Frontal cortex (tissue), 4 donors: ENCODE data around the gene SPHKAP. TPM values are rescaled to one million over a fixed set of nuclear protein-coding genes. Genes with fewer than 3 reads are reported as not detected.
A peak's percentile ranks its signal among the peaks of the same experiment; 100 is the strongest.

Experiments
- DNase-seq, 2 donors: peaks; one replicate each; pipeline ENCODE4 v3.0.0; 2012; ENCODE audit warnings: low spot score in 2 of 2
- FAIRE-seq: peaks from 2 replicates; lab custom pipeline; 2012; peaks lifted over from hg19 to GRCh38; lab: Jason Lieb, UNC
- total RNA-seq: library from RNA; depleted of rRNA; stranded (reverse); fragments of >200 nt; gene quantifications from one replicate; pipeline ENCODE4 v1.2.3, GENCODE V29; 2014
- donor health status: control.
- donor health status: control.
- donor health status: control.

SPHKAP gene
- total RNA-seq, 1 donor from 2014 or later, result 45.7 TPM

DNA sequence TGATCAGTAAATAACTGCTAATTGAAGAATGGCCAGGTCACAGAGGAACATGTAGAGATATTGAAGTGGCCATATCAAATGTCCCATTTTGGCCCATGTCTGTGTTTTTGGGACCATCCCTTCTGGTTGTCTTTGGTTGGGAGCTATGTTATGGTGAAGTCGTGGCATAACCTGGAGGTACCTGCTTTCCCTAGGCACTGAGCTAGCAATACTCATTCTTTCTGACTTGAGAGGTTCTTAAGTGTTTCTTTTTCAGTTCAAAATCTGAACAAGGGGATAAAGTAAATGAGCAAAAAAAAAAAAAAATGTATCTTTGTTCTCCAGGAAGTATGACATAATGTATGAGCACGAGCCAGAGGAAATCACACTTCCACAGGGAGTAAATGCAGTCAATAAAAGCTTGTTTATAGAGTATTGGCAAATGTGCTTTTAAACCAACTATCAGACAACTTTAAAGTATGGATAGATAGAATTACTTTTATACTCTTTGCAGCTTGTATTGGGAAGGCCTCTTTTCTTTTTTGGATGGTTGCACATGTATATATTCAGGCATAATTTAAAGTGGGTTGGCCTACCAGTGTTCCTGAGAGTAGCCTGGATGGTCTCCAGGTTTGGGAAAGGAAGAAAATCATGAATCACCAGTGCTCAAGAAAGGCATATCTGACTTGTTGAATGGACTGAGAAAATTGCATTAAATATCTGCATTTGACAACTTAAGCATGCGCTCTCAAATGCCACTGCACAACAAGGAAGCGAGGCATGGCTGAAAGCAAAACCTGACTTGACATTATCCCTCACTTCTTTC is 125.0 kb downstream of the SPHKAP start:
- DNase-seq (no peak), FAIRE-seq (no peak)

GRCh38 chr2:228048838-228049490 is 132.5 kb downstream of the SPHKAP start:
- FAIRE-seq (no peak), DNase-seq (peak in 1 of 2 donors; percentile 13)

DNA sequence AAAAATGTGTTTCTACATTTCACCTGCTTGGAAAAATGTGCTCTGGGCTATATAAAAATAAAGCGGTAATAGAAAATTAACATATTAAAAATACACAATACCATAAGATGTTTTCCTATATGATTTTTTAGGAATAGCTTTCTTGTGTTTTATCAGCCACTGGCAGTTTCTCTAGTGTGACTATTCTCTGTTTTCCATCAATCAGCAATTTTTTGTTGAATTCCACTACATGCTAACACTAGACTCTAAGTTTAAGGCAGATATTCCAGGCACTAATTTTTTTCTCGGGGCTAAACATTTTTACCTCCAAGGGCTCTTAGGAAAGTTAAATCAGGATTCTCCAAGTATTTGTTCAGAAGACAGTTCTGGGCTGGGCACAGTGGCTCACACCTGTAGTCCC is 140.5 kb downstream of the SPHKAP start:
- FAIRE-seq (no peak), DNase-seq (no peak)

GRCh38 chr2:228039752-228040534 is 141.5 kb downstream of the SPHKAP start:
- FAIRE-seq, result peak; percentile 37
- DNase-seq, result no peak

- DNase-seq (no peak), FAIRE-seq (no peak)
Observed at GRCh38 chr2:228038967-228039366, 142.5 kb downstream of the SPHKAP start.

DNA sequence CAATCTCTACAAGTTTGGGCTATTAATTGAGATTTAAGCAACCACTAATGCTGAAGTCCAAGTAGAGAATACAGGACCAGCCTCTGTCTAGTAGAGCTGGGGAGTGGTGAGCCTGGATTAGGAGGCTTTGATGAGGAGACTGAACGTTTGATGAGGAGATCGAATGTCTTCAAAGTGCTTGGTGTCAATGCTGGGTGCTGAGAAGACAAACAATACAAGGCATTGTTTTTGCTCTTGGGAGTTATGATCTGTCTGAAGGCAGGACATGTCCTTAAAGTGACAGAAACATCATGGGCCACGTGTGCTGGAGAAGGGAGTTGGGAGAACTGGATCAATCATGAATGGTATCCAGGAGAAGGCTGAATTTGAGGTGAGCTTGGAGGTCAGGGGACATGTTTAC is 143.6 kb downstream of the SPHKAP start:
- no peak for FAIRE-seq

DNA sequence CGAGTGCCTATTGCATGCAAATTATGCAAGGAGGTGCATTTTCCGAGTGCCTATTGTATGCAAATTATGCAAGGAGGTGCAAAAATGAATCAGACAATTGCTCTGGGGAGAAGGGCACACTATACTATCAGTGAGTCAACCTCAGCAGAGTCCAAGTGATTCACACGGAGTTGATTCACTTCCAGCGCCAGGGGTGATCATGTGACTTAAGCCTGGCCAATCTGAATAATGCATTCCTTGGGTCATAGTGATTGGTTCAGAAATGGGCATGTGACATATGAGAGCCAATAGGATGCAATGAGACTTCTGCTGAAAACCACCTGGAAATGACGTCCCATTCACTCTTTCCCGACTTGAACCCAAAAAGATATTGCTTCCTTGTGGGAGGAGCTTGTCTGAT is 157.9 kb downstream of the SPHKAP start:
- DNase-seq (no peak), FAIRE-seq (no peak)

More for the DNA sequence above, 143.6 kb downstream of the SPHKAP start:
- DNase-seq, result no peak

DNA sequence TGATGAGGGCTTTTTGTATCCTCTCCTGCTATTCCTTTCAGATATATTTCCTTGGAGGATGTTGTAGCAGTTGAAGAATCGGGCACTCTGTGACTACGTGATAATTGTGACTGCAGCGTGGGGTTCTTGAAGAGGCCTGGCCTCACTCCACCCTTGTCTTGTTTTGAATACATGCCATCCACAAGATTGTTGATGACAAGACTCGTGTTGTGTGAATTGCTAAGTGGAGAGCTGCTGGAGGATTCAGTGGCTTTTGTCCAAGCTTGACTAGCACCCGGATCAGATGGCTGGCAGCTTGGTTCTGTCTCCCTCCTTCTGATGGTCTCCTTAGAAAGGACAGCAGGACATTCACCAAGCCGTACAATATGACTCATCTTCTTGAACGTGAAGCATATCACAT is 163.2 kb downstream of the SPHKAP start:
- FAIRE-seq (no peak), DNase-seq (no peak)

DNA sequence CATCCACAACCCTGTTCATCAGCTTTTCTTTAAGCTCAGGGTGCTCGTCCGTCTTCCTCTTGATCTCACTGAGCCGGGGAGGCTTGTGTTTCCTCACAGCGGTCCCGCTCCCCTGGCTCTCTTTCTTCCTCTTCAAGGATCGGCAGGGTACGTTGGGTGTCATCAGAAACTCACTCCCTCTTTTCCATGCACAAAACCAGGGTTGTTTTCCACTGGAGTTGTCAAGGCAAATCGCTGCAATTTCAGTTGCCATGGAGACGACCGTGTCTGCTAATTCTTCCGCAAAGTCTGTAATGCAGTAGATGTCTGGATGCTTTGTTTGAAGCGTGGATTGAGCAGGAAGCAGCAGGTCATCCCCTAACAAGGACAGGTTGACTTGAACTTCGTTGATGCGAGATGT is 163.7 kb downstream of the SPHKAP start:
- DNase-seq, result no peak
- FAIRE-seq, result no peak

DNA sequence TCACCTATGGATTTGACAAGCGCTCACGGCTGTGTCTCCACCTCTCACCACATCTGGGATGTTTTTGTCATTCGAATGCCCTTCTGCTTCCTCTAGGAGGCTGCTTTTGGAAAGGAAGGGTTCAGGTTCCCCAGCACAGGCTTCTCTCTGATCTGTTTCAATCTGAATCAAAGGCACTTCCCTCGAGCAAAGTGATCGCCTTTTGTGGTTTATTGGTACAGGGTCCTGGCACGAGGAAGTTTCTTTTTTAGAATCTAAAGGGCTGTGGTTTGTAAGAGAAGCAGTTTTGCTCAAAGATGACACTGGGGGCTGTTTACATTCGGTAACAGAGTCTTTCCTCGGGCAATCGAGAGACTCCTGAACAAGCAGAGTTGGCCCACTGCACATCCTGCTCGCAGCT is 165.1 kb downstream of the SPHKAP start:
- no peak for FAIRE-seq
- no peak for DNase-seq

- no peak for DNase-seq
- no peak for FAIRE-seq
Observed at GRCh38 chr2:228015741-228016140, 165.7 kb downstream of the SPHKAP start.

DNA sequence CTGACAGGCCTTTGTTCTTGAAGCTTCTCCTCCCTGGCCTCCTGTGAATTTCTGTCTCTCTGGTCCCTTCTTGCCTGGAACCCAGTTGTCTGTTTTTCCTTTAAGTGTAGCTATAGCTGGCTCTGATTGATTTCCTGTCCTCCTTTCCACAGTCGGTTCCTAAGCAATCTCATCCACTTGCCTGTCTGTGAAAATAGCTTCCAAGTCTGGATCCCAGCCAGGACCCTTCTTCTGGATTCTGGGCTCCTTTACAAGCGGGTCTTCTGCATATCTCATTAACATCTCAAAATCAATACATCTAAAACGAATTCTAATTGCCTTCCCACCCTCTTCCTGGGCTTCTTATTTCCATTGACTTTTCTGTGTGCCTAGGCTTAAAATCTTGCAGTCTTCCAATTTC is 185.1 kb downstream of the SPHKAP start:
- DNase-seq, result no peak
- no peak for FAIRE-seq

DNA sequence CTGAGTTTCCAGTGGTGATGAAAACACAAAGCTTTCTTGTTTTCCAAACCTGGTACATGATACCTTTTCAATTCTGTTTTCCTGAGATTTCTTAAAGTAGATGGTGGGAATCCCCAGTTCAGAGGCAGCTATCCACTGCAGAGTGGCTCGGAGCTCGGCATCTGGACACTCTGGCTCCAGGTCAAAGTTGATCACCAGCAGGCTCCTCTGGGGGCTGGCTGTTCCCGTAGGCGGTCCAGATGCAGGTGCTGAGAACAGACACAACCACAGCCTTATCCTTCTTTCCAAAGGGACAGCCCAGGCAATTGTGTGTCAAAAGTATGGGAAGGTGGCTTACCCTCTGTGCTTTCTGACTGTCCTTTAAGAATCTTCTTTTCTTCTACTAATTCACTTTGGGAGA is 190.6 kb downstream of the SPHKAP start:
- DNase-seq (no peak), FAIRE-seq (no peak)

- no peak for DNase-seq
- no peak for FAIRE-seq
Observed at GRCh38 chr2:227973241-227973640, 208.2 kb downstream of the SPHKAP start.

GRCh38 chr2:227971619-227972230 is 209.8 kb downstream of the SPHKAP start:
- DNase-seq, result no peak
- FAIRE-seq, result no peak

GRCh38 chr2:227960317-227960716 is 221.2 kb downstream of the SPHKAP start:
- no peak for FAIRE-seq

DNA sequence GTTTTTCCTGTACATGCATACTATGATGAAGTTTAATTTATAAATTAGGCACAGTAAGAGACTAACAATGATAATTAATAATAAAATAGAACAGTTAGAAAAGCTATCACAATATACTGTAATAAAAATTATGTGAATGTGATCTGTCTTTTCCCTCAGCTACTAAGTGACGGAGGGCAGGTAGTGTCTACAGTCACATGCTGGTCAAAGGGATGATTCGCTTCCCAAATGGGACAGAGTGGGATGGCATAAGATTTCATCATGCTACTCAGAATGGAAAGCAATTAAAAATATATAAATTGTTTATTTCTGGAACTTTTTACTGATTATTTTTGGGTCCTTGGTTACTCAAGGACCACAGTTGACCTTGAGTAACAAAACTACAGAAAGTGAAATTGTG is 238.5 kb downstream of the SPHKAP start:
- FAIRE-seq, result no peak
- no peak for DNase-seq

More at GRCh38 chr2:227960317-227960716, 221.2 kb downstream of the SPHKAP start:
- no peak for DNase-seq

- DNase-seq (no peak), FAIRE-seq (no peak)
Observed at GRCh38 chr2:227942021-227942420, 239.5 kb downstream of the SPHKAP start.

- FAIRE-seq, result peak; percentile 93
- peak; percentile 12 to 29 for DNase-seq
Observed at GRCh38 chr2:227939271-227940027, 242.0 kb downstream of the SPHKAP start.
